Iris pigment epithelial cell (primary cell): ENCODE data around the gene SPRY4.
"Not testable (repeated sequence)": the region's sequence is repeated elsewhere in the genome, so short reads cannot be mapped to it uniquely, and the experiment has no call there.

Experiments
- DNase-seq: peaks from one replicate; pipeline ENCODE4 v3.0.0-alpha.2; 2011; ENCODE audit warnings: low read depth

SPRY4 gene

DNA sequence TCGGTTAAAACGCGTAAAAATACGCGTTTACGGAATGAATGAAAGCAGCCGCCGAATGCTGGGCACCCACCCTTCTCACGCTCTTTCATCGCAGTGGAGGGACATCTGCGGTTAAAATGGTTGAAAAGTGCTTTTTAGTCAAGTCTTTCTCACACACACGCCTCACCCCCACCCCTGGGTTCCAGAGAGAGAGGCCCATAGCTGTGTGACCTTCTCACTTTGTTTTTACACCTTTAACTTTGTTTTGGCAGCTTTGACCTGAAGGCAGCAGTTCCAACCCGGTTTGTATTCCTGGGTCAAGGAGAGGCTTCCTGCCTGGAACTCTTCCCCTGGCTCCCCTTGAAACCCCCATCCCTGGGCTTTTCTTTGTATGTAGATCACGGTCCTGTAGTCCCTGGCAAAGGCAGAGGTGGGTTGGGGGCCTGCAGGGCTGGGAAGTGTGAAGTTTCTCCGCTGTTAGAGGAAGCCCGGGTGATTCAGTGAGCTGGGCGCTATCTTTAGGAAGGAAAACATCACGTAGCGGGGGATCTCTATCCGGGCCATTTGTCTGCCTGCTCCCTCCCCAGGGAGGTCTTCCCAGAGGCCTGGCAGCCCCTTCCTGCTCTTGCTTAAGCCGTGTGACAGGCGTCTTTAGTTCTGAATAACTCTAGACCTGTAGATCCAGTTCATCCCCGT is 29.6 kb downstream of the SPRY4 start:
- DNase-seq, result peak; percentile 46

DNA sequence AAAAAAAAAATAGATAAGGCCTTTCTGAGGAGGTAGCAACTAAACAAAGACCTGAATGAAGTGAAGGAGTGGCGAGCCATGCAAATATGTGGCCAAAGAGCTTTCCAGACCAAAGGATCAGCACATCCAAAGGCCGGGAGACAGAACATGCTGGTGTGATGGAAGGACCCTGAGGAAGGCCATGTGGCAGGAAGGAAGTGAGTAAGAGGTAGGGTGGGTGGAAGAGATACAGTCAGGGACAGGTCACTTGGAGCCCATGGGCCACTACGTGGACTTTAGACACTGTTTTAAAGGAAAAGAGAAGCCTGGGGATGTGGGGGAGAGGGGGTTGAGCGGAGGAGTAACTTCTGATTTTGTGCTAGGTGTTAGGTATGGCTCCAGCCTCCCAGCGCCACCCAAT is 31.3 kb downstream of the SPRY4 start:
- no peak for DNase-seq

DNA sequence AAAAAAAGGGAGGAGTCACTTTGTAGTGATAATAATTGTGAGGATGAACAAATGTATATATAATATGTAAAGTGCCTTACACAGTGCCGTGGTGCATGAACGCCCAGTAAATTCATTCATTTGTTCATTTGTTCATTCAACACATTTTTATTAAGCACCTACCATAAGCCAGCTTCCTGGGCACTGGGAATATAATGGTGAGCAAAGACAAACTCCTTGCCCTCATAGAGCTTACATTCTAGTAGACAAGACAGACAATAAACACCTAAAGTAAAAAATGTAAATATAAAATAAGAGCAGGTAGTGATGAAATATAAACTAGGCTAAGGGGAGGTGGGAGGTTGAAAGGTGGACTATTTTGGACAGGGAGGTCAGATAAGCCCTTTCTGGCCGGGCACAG is 32.0 kb downstream of the SPRY4 start:
- no peak for DNase-seq

DNA sequence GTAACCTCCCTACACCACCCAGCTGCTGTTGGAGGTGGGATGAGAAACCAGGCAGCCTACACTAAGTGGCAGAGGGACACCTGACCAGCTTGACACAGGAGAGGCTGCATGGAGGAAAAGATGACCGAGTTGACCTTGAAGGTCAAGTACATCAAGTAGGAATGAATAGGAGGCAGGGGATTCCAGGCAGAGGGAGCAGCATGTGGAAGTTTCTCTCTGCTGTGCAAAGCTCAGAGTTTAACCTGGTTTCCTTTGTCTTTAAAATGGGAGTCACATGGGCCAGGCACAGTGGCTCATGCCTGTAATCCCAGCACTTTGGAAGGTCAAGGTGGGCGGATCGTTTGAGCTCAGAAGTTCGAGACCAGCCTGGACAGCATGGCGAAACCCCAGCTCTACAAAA is 32.6 kb downstream of the SPRY4 start:
- DNase-seq, result no peak

DNA sequence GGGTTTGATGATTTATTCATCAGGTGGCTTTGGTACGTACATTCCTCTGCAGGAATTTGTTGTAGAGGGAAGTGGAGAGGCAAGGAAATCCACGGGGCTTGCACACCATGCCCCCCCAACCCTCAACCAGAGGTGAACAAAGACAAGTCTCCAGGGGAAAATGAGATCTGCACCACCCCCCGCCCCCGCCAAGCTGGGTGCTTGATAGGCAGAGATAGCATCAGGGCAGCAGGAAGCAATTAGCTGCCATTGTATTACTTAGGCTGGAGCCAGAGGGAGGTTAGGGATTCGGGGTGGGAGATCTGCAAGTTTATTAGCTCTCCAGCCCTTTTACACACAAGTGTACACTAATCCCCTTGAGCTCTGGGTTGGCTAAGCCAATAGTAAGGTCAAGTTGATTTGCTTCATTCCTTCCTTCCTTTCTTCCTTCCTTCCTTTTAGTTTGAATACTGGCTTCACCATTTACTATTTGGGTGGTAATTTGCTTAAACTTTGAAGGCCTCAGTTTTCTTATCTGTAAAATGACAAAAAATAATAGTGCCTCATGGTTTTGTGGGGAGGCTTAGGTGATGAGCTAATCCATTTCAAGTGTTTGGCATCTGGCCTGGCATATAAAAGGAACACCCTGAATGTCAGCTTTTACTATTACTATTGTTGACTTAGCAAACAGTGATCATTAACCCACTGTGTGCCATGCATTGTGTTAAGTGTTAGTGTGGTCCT is 34.1 kb downstream of the SPRY4 start:
- no peak for DNase-seq

DNA sequence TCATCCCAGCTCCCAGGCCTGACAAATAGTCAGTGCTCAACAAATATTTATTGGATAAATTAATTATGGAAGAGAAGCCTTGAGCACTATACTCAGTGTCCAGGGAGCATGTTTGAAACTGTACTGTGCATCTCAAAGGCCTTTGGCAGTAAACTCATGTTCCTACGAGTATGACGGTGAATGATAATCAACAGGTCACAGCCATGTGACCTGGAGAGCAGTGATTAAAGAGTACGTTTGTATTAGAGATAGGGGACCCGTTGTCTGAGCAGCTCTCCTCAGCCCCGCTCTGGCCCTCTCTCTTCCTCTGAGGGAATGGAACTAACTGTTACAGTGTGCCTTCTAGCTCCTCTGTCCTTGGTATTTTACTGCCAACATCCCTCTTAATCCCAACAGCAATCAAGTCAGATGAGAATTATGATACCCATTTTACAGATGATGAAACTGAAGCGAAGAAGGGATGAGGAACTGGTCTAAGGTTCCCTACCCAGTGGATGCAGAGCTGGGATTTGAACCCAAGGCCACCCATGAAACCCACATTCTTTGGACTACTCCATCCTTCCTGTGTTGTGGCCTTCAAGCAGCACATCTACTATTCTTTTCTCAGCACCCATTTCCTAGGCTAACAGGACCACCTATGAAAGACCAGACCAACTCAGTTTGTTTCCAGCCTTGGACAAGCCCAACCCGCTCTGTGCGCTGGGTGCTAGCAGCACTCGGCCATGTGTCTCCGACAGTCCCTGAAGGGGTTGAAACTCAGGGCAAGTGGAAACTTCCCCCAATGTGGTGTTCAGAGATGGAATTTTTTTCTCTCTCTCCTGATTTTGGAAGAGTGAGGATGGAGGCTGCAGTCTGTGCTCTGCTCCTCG is 34.9 kb downstream of the SPRY4 start:
- no peak for DNase-seq

DNA sequence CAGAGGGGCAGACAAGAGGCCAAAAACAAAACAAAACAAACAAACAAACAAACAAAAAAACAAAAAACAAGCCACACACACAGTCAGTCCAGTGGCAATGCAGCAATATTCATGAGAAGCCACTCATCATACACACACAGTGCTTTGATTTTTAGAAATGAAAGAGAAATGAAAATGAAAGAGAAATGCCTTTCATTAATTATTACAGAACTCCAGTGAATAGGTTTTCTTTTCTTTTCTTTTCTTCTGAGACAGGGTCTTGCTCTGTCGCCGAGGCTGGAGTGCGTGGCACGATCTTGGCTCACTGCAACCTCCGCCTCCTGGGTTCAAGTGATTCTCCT is 36.9 kb downstream of the SPRY4 start:
- DNase-seq, result no peak

DNA sequence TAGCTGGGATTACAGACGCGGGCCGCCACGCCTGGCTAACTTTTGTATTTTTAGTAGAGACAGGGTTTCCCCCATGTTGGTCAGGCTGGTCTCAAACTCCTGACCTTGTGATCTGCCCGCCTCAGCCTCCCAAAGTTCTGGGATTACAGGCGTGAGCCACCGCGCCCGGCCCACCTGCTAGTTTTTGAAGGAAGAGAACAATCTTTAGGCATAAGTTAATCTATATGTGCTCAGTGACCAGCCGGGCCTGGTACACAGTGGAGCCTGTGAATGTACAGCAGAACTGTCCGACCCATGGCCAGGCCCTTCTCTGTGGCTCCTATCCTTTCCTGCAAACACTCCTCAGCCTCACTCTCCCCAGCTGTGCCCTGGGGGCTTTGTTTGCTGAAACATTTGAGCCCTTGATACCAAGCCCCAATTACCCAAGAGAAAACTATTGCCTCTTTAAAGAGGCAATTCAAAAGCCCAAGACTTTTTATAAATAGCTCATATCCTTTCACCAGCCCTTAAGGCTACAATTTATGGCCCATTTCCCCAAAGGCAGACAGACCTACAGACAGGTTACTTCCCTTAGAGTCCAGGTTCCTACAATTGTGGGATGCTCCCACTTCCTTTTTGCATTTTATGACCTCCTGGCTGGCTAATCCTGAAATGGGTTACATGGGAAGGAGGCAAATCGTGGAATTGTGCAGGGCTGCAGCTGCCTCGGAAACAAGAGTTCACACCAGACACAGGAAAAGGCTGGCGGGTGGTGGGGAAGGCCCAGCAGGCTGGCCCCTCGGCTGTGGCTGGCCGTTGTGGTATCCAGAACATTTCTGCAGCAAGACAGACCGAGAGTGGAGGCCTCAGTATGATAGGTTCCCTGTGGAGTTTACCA is 37.5 kb downstream of the SPRY4 start:
- no peak for DNase-seq

DNA sequence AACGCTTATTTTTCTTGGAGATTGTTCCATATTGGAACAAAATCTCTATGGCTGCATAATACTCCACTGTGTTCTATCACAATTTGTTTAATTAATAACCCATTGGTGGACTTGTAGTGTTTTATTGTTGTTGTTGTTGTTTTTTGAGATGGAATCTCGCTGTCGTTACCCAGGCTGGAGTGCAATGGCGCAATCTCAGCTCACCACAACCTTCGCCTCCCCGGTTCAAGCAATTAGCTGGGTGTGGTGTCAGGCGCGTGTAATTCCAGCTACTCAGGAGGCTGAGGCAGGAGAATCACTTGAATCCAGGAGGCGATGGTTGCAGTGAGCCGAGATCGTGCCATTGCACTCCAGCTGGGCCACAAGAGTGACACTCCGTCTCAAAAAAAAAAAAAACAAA is 38.7 kb downstream of the SPRY4 start:
- no peak for DNase-seq

DNA sequence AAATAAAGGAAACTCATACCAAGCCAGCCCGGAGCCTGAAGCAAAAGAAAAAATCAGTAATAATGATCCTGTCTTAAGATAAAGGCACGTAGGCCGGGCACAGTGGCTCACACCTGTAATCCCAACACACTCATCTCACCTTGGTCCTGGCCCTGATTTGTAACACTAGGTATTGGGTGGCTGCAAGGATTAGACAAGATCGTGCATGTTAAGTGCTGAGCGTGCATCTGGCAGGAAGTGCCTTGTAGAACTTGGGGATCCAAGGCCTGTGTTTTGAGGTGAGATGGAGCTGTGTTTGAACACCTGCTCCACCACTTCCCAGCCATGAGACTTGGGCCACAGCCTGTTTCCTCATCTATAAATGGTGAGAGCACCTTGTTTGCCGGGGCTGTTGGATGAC is 41.5 kb downstream of the SPRY4 start:
- no peak for DNase-seq

DNA sequence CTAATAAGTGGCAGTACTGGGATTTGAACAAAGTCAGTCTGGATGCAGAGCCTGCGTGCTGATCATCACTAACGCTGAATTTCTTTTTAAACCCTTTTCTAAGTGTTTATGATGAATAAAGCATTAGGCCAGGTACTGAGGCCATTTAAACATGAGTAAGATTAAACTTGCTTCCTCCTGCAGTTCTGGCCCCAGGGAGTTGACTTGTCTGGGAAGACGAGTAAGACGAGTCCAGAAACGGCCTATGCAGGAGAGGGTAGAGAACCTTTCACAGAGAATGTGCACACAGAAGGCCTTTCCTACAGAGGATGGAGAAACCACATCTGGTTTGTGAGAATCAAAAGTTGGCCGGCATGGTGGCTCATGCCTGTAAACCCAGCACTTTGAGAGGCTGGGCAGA is 42.9 kb downstream of the SPRY4 start:
- DNase-seq, result no peak

DNA sequence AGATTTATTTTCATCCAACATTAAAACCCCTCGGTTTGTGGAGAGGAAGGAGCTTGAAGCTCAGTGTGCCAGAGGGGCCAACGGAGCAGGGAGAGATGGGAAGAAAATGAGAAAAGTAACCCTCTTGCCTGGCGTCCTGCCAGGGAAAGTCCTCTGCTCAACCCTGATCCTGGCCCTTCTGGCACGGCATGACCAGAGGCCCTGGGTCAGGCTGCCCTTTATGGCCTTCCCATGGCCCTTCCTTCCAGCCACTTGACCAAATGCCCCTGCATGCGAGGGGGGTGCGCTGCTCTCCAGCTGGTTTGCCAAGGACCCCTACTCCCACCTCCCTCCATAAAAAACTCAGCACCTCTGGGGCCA is 43.8 kb downstream of the SPRY4 start:
- no peak for DNase-seq

DNA sequence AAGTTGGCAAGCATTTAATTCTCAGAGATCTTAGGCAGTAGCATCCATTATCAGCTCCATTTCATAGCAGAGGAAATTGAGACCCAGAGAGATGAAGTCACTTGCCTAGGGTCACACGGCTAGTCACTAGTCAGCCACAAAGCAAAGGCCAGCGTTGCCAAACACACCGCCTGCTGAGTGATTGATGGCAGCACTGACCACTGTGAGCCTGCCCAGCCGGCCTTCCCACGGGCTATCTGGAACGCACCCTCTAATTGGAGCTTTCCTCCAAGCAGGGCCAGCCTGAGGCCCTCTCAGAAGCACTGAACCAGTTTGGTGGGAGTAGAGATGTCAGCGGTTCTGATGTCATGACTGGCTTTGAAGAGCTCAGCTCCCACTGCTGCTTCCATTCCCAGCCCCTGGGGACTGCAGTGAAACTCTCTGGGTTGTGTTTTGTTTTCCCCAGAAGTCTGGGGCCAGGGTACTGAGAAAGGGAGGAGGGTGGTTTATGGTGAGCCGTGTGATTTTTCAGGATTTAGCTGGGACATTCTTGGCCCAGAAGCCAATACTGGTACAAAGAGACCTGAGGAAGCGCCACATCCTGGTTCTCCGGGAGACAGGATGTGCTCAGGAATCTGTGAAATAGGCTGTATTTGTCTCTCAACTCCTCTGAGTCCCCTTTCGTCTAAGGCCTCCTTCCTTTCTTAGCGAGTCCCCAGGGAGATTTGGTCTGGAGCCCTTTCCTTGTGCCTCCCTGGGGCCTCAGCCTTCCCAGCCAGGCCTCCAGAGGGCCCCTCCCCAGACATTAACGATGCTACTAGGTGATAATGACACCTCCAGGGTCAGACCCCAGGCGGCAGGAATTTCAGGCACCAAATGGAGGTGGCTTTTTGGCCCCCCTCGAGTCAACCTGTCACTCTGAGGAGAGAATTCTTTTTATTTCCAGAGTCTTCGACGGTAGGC is 44.5 kb downstream of the SPRY4 start:
- DNase-seq, result peak; percentile 75

DNA sequence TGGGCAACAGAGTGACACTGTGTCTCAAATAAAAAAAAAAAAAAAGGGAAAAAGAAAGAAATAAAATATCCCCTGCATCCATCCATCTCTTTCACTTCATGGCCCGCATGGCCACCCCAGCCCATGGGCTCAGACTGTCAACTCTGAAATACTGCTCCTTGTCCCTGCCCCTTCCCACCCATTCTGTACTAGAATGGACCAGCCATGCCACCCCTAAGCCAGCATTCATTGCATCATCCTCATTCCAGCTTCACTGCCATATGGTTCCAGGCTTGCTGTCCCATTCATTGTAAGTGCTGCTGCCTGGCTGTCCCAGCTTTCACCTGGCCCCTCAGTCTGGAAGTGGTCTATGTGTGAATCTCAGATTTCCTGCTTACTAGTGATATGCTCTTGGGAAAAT is 46.2 kb downstream of the SPRY4 start:
- DNase-seq, result no peak

DNA sequence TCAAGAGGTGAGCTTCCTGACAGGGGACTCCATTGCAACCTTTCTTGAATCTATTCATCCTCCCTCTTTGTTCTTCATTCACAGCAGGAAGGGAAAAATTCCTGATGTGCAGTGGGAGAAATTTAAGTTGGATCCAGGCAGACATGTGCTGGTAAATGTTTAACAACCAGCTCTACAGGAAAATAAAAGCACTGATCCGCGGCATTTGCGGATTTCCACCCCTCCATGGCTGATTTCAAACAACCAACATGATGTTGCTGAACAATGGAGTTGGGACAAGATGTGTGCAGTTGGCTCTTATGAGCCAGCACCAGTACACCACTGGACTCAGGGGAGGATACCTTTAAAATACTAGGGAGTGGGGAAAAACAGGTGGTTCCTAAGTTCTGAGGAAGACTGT is 47.0 kb downstream of the SPRY4 start:
- DNase-seq, result no peak

DNA sequence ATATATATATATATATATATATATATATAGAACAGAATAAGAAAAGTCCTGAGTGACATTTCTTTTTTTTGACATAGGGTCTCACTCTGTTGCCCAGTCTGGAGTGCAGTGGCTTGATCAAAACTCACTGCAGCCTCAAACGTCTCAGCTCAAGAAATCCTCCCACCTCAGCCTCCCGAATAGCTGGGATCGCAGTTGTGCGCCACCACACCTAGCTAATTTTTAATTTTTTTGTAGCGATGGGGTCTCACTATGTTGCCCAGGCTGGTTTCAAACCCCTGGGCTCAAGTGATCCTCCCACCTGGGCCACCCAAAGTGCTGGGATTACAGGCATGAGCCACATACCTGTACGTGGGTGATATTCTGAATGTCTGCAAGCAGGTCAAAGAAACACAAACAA is 48.3 kb downstream of the SPRY4 start:
- DNase-seq, result no peak

DNA sequence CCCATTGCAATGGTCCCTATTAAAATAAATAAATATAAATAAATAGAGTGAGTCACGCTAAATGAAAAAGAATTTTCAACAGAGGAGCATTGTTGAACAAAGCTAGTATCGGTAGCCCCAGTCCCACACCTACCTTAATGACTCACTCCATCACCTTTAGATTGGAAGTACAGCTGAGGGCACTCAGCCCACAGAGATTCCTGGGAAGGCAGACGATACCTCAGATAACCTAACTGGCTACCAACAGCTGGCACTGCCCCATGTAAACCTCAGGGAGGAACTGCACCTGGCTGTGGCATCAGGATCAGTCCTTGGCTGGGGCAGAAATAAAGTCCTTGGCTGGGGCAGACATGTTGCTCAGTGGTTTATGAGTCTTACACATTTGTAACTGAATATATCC is 49.3 kb downstream of the SPRY4 start:
- no peak for DNase-seq

DNA sequence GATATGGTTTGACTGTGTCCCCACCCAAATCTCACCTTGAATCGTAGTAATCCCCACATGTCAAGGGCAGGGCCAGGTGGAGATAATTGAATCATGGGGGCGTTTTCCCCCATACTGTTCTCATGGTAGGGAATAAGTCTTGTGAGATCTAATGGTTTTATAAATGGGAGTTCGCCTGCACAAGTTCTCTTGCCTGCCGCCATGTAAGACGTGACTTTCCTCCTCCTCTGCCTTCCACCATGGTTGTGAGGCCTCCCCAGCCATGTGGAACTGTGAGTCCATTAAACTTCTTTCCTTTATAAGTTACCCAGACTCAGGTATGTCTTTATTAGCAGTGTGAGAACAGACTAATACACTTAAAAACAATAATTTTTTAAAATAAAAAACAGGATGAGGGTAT is 52.2 kb downstream of the SPRY4 start:
- DNase-seq, result not testable (repeated sequence)

DNA sequence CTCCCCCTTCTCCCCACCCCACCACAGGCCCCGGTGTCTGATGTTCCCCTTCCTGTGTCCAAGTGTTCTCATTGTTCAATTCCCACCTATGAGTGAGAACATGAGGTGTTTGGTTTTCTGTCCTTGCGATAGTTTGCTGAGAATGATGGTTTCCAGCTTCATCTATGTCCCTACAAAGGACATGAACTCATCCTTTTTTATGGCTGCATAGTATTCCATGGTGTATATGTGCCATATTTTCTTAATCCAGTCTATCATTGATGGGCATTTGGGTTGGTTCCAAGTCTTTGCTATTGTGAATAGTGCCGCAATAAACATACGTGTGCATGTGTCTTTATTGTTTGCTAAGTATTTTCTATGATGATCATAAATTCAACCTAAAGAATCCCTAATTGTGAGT is 60.7 kb downstream of the SPRY4 start:
- not testable (repeated sequence) for DNase-seq

DNA sequence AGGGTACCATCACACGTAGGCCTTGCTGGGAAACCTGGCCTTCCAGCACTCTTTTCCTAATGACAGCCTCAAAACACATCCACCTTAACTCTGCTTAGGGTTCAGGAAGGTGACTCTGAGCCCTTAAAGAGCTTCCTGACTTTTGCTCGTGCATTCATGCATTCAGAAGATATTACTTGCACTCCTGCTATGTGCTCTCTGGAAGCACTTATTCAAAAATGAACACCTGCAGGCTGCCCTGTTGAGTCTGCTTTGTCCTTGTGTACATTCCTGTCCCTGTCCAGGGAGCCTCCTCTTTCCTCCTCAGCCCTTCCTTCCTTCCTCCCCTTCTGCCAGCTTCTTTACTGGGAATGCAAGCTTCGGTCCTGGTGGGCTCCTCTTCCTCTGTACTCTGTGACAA is 61.5 kb downstream of the SPRY4 start:
- no peak for DNase-seq

DNA sequence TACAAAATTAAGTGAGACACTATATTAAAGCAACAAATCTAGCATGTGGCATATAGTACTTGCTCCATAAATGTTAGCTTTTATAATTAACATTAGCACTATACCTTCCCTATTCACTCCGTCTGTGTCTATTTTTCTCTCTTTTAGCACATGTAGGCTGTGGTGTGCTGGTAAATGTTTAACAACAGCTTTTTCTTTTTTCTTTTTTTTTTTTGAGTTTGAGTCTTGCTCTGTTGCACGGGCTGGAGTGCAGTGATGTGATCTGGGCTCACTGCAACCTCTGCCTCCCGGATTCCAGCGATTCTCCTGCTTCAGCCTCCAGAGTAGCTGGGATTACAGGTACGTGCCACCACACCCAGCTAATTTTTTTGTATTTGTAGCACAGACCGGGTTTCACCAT is 62.1 kb downstream of the SPRY4 start:
- DNase-seq, result no peak
